HFF-Myc (cell line): ENCODE results near the gene NXPE3.
"Not testable (repeated sequence)": the region's sequence is repeated elsewhere in the genome, so short reads cannot be mapped to it uniquely, and the experiment has no call there.

Experiments
- DNase-seq: peaks from one replicate; pipeline ENCODE4 v3.0.0-alpha.2; 2011; ENCODE audit warnings: low read depth; ENCODE audit errors: extremely low read depth
- H3K4me3 ChIP-seq: replicated peaks from 2 replicates; pipeline ENCODE4 v1.5.1; 2011; ENCODE audit warnings: low read depth, mild to moderate bottlenecking, control low read depth, low read length
- CTCF ChIP-seq: IDR thresholded peaks from 2 replicates; pipeline ENCODE4 v1.5.1; 2012; ENCODE audit warnings: mild to moderate bottlenecking, low read depth, low read length, control low read depth; ENCODE audit errors: missing control alignments

Gene NXPE3

GRCh38 chr3:101861212-101861788, 82.3 kb downstream of the NXPE3 start:
- no peak overlapping the region for H3K4me3 ChIP-seq
- no peak for TF ChIP-seq CTCF
- DNase-seq: no peak

GRCh38 chr3:101861789-101862415, 82.9 kb downstream of the NXPE3 start:
- TF ChIP-seq CTCF: no peak
- no peak for DNase-seq

GRCh38 chr3:101862416-101863165, 83.6 kb downstream of the NXPE3 start:
- no peak for DNase-seq
- no peak for TF ChIP-seq CTCF
- no peak overlapping the region for H3K4me3 ChIP-seq

More at GRCh38 chr3:101861789-101862415, 82.9 kb downstream of the NXPE3 start:
- H3K4me3 ChIP-seq: no peak overlapping the region

- not testable (repeated sequence) for H3K4me3 ChIP-seq, DNase-seq
These were observed 85.9 kb downstream of the NXPE3 start for GRCh38 chr3:101864926-101865325.

- TF ChIP-seq CTCF: no peak
- DNase-seq: no peak
- H3K4me3 ChIP-seq: no peak overlapping the region
These were observed 86.9 kb downstream of the NXPE3 start for GRCh38 chr3:101865751-101866509.

DNA sequence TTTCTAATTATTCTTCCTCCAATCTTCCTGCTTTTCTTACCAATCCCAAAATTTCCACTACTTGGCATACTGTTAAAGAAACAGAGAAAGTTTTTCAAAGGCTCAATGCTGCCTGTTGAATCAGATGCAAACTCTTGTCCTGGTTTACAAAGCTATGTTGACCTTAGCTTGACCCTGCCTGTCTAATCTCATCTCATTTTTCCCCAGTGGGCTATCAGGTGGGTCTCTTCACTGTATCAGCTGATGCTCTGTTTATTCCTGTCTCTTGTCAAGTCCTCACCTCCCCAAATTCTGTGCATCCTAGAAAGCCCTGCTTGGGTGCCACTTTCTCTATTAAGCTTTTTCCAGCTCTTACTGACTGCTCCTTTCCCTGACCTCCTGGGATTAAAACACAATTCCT, 88.5 kb downstream of the NXPE3 start:
- no peak overlapping the region for H3K4me3 ChIP-seq
- TF ChIP-seq CTCF: no peak
- DNase-seq: no peak

DNA sequence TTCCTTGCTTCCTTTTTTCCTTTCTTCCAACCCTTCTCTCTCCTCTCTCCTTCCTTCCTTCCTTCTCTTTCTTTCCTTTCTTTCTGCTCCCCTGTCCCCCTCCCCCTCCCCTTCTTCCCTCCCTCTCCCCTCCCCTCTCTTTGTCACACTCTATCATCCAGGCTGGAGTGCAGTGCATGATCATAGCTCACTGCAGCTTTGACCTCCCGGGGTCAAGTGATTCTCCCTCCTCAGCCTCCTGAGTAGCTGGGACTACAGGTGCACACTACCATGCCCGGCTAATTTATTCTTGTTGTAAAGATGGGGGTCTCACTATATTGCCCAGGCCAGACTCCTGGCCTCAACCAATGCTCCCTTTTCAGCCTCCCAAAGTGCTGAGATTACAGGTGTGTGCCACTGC, 89.0 kb downstream of the NXPE3 start:
- no peak for TF ChIP-seq CTCF
- no peak for DNase-seq
- no peak overlapping the region for H3K4me3 ChIP-seq
